B cell (primary cell): Measurements from ENCODE around the gene FANCC.

Source experiments
- EZH2 ChIP-seq: IDR thresholded peaks from 2 replicates; pipeline ENCODE4 v1.6.1; 2012; ENCODE audit warnings: borderline replicate concordance, low read depth, mild to moderate bottlenecking, moderate library complexity, low read length; ENCODE audit not compliant: insufficient read depth, poor library complexity, severe bottlenecking
- TF ChIP-seq, protein P1 (sequence below): fragments of 200-600 bp; IDR thresholded peaks from one replicate; pipeline ENCODE4 v1.8.0; 2022; ENCODE audit warnings: antibody characterized with exemption, mild to moderate bottlenecking

DNA sequence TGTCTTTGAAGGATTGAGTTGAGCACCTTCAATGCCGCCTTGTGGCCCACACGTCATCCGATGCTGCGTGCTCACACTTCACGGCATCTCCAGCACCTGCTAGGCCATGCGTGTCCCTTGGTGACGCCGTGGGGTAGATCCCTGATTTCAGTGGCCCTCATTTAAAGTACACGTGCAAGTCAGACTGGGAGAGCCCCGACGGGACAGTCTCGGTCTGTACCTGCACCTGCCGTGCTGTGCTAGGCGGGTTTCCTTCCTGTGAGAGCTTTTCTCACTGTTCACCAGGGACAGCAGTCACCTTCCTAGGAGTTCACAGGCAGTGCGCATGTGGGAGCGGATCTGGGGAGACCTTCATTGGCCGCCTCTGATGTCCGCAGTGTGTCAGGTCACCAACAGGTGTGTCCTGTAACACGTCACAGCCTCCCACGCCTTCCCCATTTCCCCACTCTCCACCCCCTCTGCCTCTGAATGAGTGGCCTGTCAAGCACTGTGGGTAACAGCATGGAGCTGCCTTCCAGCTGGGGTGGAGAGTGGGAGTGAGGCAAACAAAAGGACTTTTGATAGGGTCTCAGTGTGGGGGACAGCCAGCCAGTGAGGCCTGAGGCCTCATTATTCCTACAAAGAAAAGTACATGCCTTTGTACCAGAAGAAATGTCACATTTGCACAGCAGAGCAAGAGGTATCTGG lies 236.4 kb downstream of the FANCC start:
- TF ChIP-seq, protein P1, sequence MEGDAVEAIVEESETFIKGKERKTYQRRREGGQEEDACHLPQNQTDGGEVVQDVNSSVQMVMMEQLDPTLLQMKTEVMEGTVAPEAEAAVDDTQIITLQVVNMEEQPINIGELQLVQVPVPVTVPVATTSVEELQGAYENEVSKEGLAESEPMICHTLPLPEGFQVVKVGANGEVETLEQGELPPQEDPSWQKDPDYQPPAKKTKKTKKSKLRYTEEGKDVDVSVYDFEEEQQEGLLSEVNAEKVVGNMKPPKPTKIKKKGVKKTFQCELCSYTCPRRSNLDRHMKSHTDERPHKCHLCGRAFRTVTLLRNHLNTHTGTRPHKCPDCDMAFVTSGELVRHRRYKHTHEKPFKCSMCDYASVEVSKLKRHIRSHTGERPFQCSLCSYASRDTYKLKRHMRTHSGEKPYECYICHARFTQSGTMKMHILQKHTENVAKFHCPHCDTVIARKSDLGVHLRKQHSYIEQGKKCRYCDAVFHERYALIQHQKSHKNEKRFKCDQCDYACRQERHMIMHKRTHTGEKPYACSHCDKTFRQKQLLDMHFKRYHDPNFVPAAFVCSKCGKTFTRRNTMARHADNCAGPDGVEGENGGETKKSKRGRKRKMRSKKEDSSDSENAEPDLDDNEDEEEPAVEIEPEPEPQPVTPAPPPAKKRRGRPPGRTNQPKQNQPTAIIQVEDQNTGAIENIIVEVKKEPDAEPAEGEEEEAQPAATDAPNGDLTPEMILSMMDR, result no peak
- TF ChIP-seq EZH2, result no peak
